Measurements from ENCODE around the gene NRAP. TPM values are rescaled to one million over a fixed set of nuclear protein-coding genes. Genes with fewer than 3 reads are reported as not detected.

The NRAP gene
- total RNA-seq, 6 donors from 2014 or later, result 0.11 TPM; not detected in 5

- no peak for ATAC-seq (ENCODE audit: low FRiP score in 2 of 2)
- Histone ChIP-seq H3K36me3 (no peaks in the 10 kb centered on the region), H3K9me3 (no peaks in the 10 kb centered on the region), H3K27ac (no peak overlapping the region), H3K4me1 (peaks cover 0 to 9% (median 3%) of the 10 kb centered on the region in 4 donors), H3K4me3 (no peak overlapping the region), H3K27me3 (peaks cover 0 to 5% (median 0%) of the 10 kb centered on the region in 4 donors)
- WGBS, 2 donors, result 83 to 89% methylated on average over 2 of the region's 2 CpGs
- TF ChIP-seq POLR2AphosphoS5 (IDR thresholded peaks at IDR 0.05), result no peak
- TF ChIP-seq CTCF (IDR thresholded peaks at IDR 0.05), result no peak
- TF ChIP-seq POLR2A (IDR thresholded peaks at IDR 0.05), result no peak
- no peak for TF ChIP-seq EP300 (IDR thresholded peaks at IDR 0.05)
- no peak for DNase-seq
Observed at GRCh38 chr10:113553149-113553548, 110.7 kb downstream of the NRAP start.

GRCh38 chr10:113552701-113553100, 111.1 kb downstream of the NRAP start, which contains the start of gene HABP2:
TSS of gene HABP2 (plus strand) at chr10:113553053. CDS start at chr10:113553122, 69 bp downstream.
- no peaks in the 10 kb centered on the region for H3K9me3 ChIP-seq
- peaks cover 0 to 4% (median 0%) of the 10 kb centered on the region in 4 donors for H3K27me3 ChIP-seq
- WGBS, 2 donors, result 42 to 49% methylated on average over 3 of the region's 3 CpGs
- H3K36me3 ChIP-seq, result no peaks in the 10 kb centered on the region
- DNase-seq (no peak), ATAC-seq (ENCODE audit: low FRiP score in 2 of 2) (no peak)
- TF ChIP-seq POLR2A (IDR thresholded peaks at IDR 0.05), result no peak
- no peak within 1 kb of the TSS for H3K4me3 ChIP-seq
- H3K27ac ChIP-seq, result no peak within 1 kb of the TSS
- peaks cover 0 to 8% (median 3%) of the 10 kb centered on the region in 4 donors for H3K4me1 ChIP-seq

GRCh38 chr10:113552014-113552413, 111.8 kb downstream of the NRAP start:
- no peaks in the 10 kb centered on the region for H3K36me3 ChIP-seq
- H3K27ac ChIP-seq, result no peak overlapping the region
- TF ChIP-seq EP300 (IDR thresholded peaks at IDR 0.05) (no peak), POLR2A (IDR thresholded peaks at IDR 0.05) (no peak), CTCF (IDR thresholded peaks at IDR 0.05) (no peak), POLR2AphosphoS5 (IDR thresholded peaks at IDR 0.05) (no peak)
- no peaks in the 10 kb centered on the region for H3K27me3 ChIP-seq
- no peak for ATAC-seq (ENCODE audit: low FRiP score in 2 of 2)
- WGBS, 2 donors, result 92 to 94% methylated on average over 2 to 3 of the region's 3 CpGs
- no peaks in the 10 kb centered on the region for H3K9me3 ChIP-seq
- DNase-seq, result peak in 1 of 2 donors; percentile 24
- peaks cover 0 to 2% (median under 1%) of the 10 kb centered on the region in 4 donors for H3K4me1 ChIP-seq
- no peak overlapping the region for H3K4me3 ChIP-seq

GRCh38 chr10:113550365-113550764, 113.5 kb downstream of the NRAP start:
- Histone ChIP-seq H3K27ac (no peak overlapping the region), H3K4me1 (no peaks in the 10 kb centered on the region), H3K9me3 (no peaks in the 10 kb centered on the region), H3K27me3 (no peaks in the 10 kb centered on the region), H3K36me3 (no peaks in the 10 kb centered on the region), H3K4me3 (no peak overlapping the region)
- 45 to 62% methylated on average over 6 of the region's 6 CpGs for WGBS, 2 donors
- TF ChIP-seq POLR2A (IDR thresholded peaks at IDR 0.05), result no peak
- TF ChIP-seq EP300 (IDR thresholded peaks at IDR 0.05), result no peak
- TF ChIP-seq POLR2AphosphoS5 (IDR thresholded peaks at IDR 0.05), result no peak
- TF ChIP-seq CTCF (IDR thresholded peaks at IDR 0.05), result no peak
- no peak for ATAC-seq (ENCODE audit: low FRiP score in 2 of 2)
- no peak for DNase-seq

GRCh38 chr10:113549856-113550255, 114.0 kb downstream of the NRAP start:
- no peaks in the 10 kb centered on the region for H3K36me3 ChIP-seq
- no peaks in the 10 kb centered on the region for H3K4me1 ChIP-seq
- WGBS, 2 donors, result 88 to 93% methylated on average over 6 of the region's 6 CpGs
- H3K27me3 ChIP-seq, result no peaks in the 10 kb centered on the region
- ATAC-seq (ENCODE audit: low FRiP score in 2 of 2) (no peak), DNase-seq (no peak)
- H3K4me3 ChIP-seq, result no peak overlapping the region
- H3K27ac ChIP-seq, result no peak overlapping the region
- no peaks in the 10 kb centered on the region for H3K9me3 ChIP-seq
- TF ChIP-seq POLR2A (IDR thresholded peaks at IDR 0.05), result no peak
- no peak for TF ChIP-seq EP300 (IDR thresholded peaks at IDR 0.05)
- TF ChIP-seq POLR2AphosphoS5 (IDR thresholded peaks at IDR 0.05), result no peak
- TF ChIP-seq CTCF (IDR thresholded peaks at IDR 0.05), result no peak
